ENCODE data around the gene TRIM54. TPM values are rescaled to one million over a fixed set of nuclear protein-coding genes. Genes with fewer than 3 reads are reported as not detected.
A peak's percentile ranks its signal among the peaks of the same experiment; 100 is the strongest.

Gene TRIM54
- total RNA-seq, 4 donors from 2014 or later = 0.22 to 1.6 (median 0.54) TPM; not detected in 1

- no peaks in the 10 kb centered on the region for H3K36me3 ChIP-seq
- peaks cover 0 to 17% of the 10 kb centered on the region in 2 donors for H3K4me1 ChIP-seq
- intact Hi-C loops (cut with DNase I) = loop anchor here (5.0 kb wide), 1 partner anchor 34 kb away; no protein-coding TSS in a partner anchor
- H3K27ac ChIP-seq = no peak overlapping the region
- no peaks in the 10 kb centered on the region for H3K27me3 ChIP-seq
- TF ChIP-seq CTCF (IDR thresholded peaks at IDR 0.05) (no peak), POLR2A (IDR thresholded peaks at IDR 0.05) (no peak)
- 74 to 87% methylated on average over 3 of the region's 3 CpGs for WGBS, 2 donors
- H3K9me3 ChIP-seq = no peaks in the 10 kb centered on the region
- DNase-seq = no peak
- H3K4me3 ChIP-seq (replicated peaks in 1 of 3) = no peak overlapping the region
These were observed 787 bp upstream of the TRIM54 start for GRCh38 chr2:27281442-27281841.

- no peak overlapping the region for H3K4me3 ChIP-seq (replicated peaks in 1 of 3)
- TF ChIP-seq POLR2A (IDR thresholded peaks at IDR 0.05) (no peak), CTCF (IDR thresholded peaks at IDR 0.05) (no peak)
- H3K27ac ChIP-seq = peak overlapping the region in 1 of 3 donors; percentile 0
- H3K9me3 ChIP-seq = no peaks in the 10 kb centered on the region
- no peaks in the 10 kb centered on the region for H3K36me3 ChIP-seq
- 49 to 61% methylated on average over 5 of the region's 5 CpGs for WGBS, 2 donors
- peaks cover 0 to 13% of the 10 kb centered on the region in 2 donors for H3K4me1 ChIP-seq
- intact Hi-C loops (cut with DNase I) = loop anchor here (5.0 kb wide), 1 partner anchor 36 kb away; no protein-coding TSS in a partner anchor
- DNase-seq = peak in 1 of 2 donors; percentile 42
- H3K27me3 ChIP-seq = no peaks in the 10 kb centered on the region
These were observed 663 bp downstream of the TRIM54 start for GRCh38 chr2:27282892-27283291.

GRCh38 chr2:27284996-27285395 is 2.8 kb downstream of the TRIM54 start:
- H3K4me1 ChIP-seq = peaks cover 0 to 9% of the 10 kb centered on the region in 2 donors
- intact Hi-C loops (cut with DNase I) = loop anchor here (5.0 kb wide), 1 partner anchor 38 kb away; no protein-coding TSS in a partner anchor
- no peaks in the 10 kb centered on the region for H3K36me3 ChIP-seq
- TF ChIP-seq POLR2A (IDR thresholded peaks at IDR 0.05) (no peak), CTCF (IDR thresholded peaks at IDR 0.05) (no peak)
- no peak overlapping the region for H3K4me3 ChIP-seq (replicated peaks in 1 of 3)
- no peak overlapping the region for H3K27ac ChIP-seq
- 87 to 96% methylated on average over 1 of the region's 1 CpG for WGBS, 2 donors
- DNase-seq = no peak
- no peaks in the 10 kb centered on the region for H3K27me3 ChIP-seq
- H3K9me3 ChIP-seq = no peaks in the 10 kb centered on the region

- no peak overlapping the region for H3K4me3 ChIP-seq (replicated peaks in 1 of 3)
- no peak for DNase-seq
- 85 to 90% methylated on average over 6 of the region's 6 CpGs for WGBS, 2 donors
- H3K27me3 ChIP-seq = no peaks in the 10 kb centered on the region
- H3K9me3 ChIP-seq = no peaks in the 10 kb centered on the region
- intact Hi-C loops (cut with DNase I) = no loop called here
- no peaks in the 10 kb centered on the region for H3K36me3 ChIP-seq
- no peak for TF ChIP-seq CTCF (IDR thresholded peaks at IDR 0.05)
- no peak for TF ChIP-seq POLR2A (IDR thresholded peaks at IDR 0.05)
- peaks cover 0 to 9% of the 10 kb centered on the region in 2 donors for H3K4me1 ChIP-seq
- no peak overlapping the region for H3K27ac ChIP-seq
These were observed 3.3 kb downstream of the TRIM54 start for GRCh38 chr2:27285481-27285880.

- Histone ChIP-seq H3K9me3 (no peaks in the 10 kb centered on the region), H3K36me3 (no peaks in the 10 kb centered on the region), H3K27me3 (no peaks in the 10 kb centered on the region), H3K4me3 (replicated peaks in 1 of 3) (no peak overlapping the region), H3K4me1 (peaks cover 4 to 9% of the 10 kb centered on the region in 2 donors), H3K27ac (no peak overlapping the region)
- 61 to 70% methylated on average over 3 of the region's 3 CpGs for WGBS, 2 donors
- intact Hi-C loops (cut with DNase I) = no loop called here
- DNase-seq = no peak
- TF ChIP-seq POLR2A (IDR thresholded peaks at IDR 0.05) (no peak), CTCF (IDR thresholded peaks at IDR 0.05) (no peak)
These were observed 6.4 kb downstream of the TRIM54 start for GRCh38 chr2:27288610-27289009.

Data from thyroid gland (tissue), 4 donors.